PFSK-1 (cell line): Measurements from ENCODE around the gene ARHGAP9.

Experiments used
- FOXP2 ChIP-seq: optimal IDR thresholded peaks from 2 replicates; pipeline ENCODE3; 2011; ENCODE audit warnings: borderline replicate concordance, control low read depth, inconsistent platforms; ENCODE audit not compliant: insufficient read depth; ENCODE audit errors: extremely low read length, extremely low read depth
- POLR2AphosphoS5 ChIP-seq: IDR thresholded peaks from 2 replicates; pipeline ENCODE4 v1.6.1; 2012; ENCODE audit warnings: low read depth, mild to moderate bottlenecking, control low read depth, low read length, moderate library complexity
- REST ChIP-seq, 2 experiments: IDR thresholded peaks; 2 replicates each; pipeline versions ENCODE4 v1.6.1 to v1.8.0; 2011 to 2012; ENCODE audit warnings: low read depth in 2 of 2, low read length in 2 of 2, control low read depth in 1 of 2, inconsistent platforms in 1 of 2, mild to moderate bottlenecking in 1 of 2, moderate library complexity in 1 of 2; ENCODE audit not compliant: insufficient read depth in 1 of 2
- SIN3A ChIP-seq: IDR thresholded peaks from 2 replicates; pipeline ENCODE4 v1.6.1; 2012; ENCODE audit warnings: mild to moderate bottlenecking, low read length, moderate library complexity, borderline replicate concordance; ENCODE audit not compliant: insufficient read depth
- TAF1 ChIP-seq: IDR thresholded peaks from 2 replicates; pipeline ENCODE4 v1.6.1; 2012; ENCODE audit warnings: low read length, control low read depth, borderline replicate concordance; ENCODE audit not compliant: insufficient read depth

Gene ARHGAP9

DNA sequence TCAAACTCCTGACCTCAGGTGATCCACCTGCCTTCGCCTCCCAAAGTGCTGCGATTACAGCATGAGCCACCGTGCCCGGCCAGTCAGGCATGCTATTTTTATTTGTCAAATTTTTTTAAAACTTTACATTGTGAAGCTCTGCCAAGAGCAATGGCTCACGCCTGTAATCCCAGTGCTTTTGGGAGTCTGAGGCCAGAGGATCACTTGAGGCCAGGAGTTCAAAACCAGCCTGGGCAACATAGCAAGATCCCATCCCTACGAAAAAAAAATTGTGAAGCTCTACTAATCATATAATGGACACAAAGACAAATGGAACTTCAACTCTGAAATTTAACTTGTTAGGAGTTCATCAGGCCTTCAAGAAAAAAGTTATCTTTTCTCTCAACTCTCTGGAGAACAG, 50.7 kb downstream of the ARHGAP9 start:
- TF ChIP-seq SIN3A: no peak
- no peak for TF ChIP-seq TAF1
- TF ChIP-seq POLR2AphosphoS5: no peak
- no peak for TF ChIP-seq FOXP2
- TF ChIP-seq REST (IDR thresholded peaks at IDR 0.05; ENCODE audit: insufficient read depth in 1 of 2, low read depth in 2 of 2, low read length in 2 of 2): no peak
